GM12878 (cell line): ENCODE measurements around the gene LILRB2.

ENCODE experiments used
- CHD4 ChIP-seq: fragments of 200-600 bp; sonication (generic); IDR thresholded peaks from 2 replicates; pipeline ENCODE4 v1.6.1; 2016; ENCODE audit warnings: mild to moderate bottlenecking
- CREB1 ChIP-seq: IDR thresholded peaks from 2 replicates; pipeline ENCODE4 v1.6.1; 2012; ENCODE audit warnings: low read depth, mild to moderate bottlenecking, inconsistent platforms
- EGR1 ChIP-seq, 2 experiments: IDR thresholded peaks; 1 replicate in 1 of 2; 2 replicates in 1 of 2; pipeline ENCODE4 v1.6.1; 2011 to 2012; ENCODE audit warnings: low read depth in 2 of 2, low read length in 2 of 2, borderline replicate concordance in 1 of 2, mild to moderate bottlenecking in 1 of 2, moderate library complexity in 1 of 2
- FOXM1 ChIP-seq: IDR thresholded peaks from 2 replicates; pipeline ENCODE4 v1.6.1; 2012; ENCODE audit warnings: low read depth, mild to moderate bottlenecking, inconsistent platforms, low read length, moderate library complexity
- PAX8 ChIP-seq: fragments of 450-650 bp; IDR thresholded peaks from 2 replicates; pipeline ENCODE4 v1.6.1; 2017; ENCODE audit warnings: mild to moderate bottlenecking, moderate library complexity
- TCF12 ChIP-seq: IDR thresholded peaks from 2 replicates; pipeline ENCODE4 v1.6.1; 2011; ENCODE audit warnings: low read depth, mild to moderate bottlenecking, low read length
- ZNF274 ChIP-seq: IDR thresholded peaks from one replicate; pipeline ENCODE4 v1.8.0; 2011; ENCODE audit not compliant: insufficient read length, insufficient read depth
- TF ChIP-seq, protein P1 (sequence below), 3 experiments: IDR thresholded peaks in 2 of 3; conservative IDR thresholded peaks in 1 of 3; 2 replicates each; pipeline ENCODE4 v1.5.1; 2011; ENCODE audit warnings: low read depth in 3 of 3, low read length in 3 of 3, mild to moderate bottlenecking in 3 of 3, control low read depth in 2 of 3, moderate library complexity in 2 of 3, inconsistent platforms in 1 of 3, mixed read lengths in 1 of 3; ENCODE audit not compliant: control insufficient read depth in 2 of 3, insufficient read depth in 1 of 3; ENCODE audit errors: extremely low read depth in 1 of 3

DNA sequence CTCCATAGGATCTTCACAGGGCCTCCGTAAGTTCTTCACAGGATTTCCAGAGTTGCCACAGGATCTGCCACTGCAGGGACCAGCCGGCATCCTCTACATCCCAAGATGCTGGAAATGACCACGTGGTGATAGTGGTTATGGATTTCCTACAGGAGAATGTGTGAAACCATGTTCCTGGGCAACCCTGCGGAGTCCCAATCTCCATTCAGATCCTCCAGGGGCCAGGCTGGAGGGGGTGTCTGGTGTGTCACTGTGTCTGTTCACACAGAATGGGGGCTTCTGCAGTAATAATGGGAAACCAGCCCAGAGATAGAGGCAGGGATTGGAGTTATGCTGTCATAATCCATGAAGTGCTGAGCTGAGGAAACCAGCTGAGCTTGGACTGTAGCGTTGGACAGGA lies 47.0 kb downstream of the LILRB2 start:
- TF ChIP-seq PAX8 (no peak), CHD4 (no peak), CREB1 (no peak), EGR1 (IDR thresholded peaks at IDR 0.05; ENCODE audit: borderline replicate concordance in 1 of 2, low read depth in 2 of 2, low read length in 2 of 2) (no peak), TCF12 (no peak), FOXM1 (no peak), ZNF274 (no peak)
- TF ChIP-seq, protein P1, sequence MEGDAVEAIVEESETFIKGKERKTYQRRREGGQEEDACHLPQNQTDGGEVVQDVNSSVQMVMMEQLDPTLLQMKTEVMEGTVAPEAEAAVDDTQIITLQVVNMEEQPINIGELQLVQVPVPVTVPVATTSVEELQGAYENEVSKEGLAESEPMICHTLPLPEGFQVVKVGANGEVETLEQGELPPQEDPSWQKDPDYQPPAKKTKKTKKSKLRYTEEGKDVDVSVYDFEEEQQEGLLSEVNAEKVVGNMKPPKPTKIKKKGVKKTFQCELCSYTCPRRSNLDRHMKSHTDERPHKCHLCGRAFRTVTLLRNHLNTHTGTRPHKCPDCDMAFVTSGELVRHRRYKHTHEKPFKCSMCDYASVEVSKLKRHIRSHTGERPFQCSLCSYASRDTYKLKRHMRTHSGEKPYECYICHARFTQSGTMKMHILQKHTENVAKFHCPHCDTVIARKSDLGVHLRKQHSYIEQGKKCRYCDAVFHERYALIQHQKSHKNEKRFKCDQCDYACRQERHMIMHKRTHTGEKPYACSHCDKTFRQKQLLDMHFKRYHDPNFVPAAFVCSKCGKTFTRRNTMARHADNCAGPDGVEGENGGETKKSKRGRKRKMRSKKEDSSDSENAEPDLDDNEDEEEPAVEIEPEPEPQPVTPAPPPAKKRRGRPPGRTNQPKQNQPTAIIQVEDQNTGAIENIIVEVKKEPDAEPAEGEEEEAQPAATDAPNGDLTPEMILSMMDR (IDR thresholded peaks at IDR 0.05 in 2 of 3, conservative IDR thresholded peaks at IDR 0.05 in 1 of 3; ENCODE audit: control insufficient read depth in 2 of 3, extremely low read depth in 1 of 3, insufficient read depth in 1 of 3, low read depth in 3 of 3, low read length in 3 of 3) = no peak
